HepG2 (cell line): ENCODE data around the gene CDCA4. TPM values are rescaled to one million over a fixed set of nuclear protein-coding genes. Genes with fewer than 3 reads are reported as not detected.
A peak's percentile ranks its signal among the peaks of the same experiment; 100 is the strongest.

Experiments used
- ARHGAP35 ChIP-seq: sonication (generic); formaldehyde crosslinking; IDR thresholded peaks from 2 replicates; pipeline ENCODE4 v1.9.0; 2022; ENCODE audit warnings: mild to moderate bottlenecking, inconsistent platforms, moderate library complexity, missing genetic modification reagents, borderline replicate concordance
- CHD2 ChIP-seq: IDR thresholded peaks from 2 replicates; pipeline ENCODE4 v1.6.1; 2011; ENCODE audit warnings: low read depth, low read length, improper control_type of control experiment
- DNMT3B ChIP-seq: conservative IDR thresholded peaks from 2 replicates; pipeline ENCODE4 v1.6.1; 2016; ENCODE audit warnings: missing biosample characterization, control low read depth
- IRX3 ChIP-seq: sonication (generic); formaldehyde crosslinking; IDR thresholded peaks from 2 replicates; pipeline ENCODE4 v1.8.1; 2023; ENCODE audit warnings: mild to moderate bottlenecking, low read depth, missing genetic modification reagents, borderline replicate concordance
- ISL2 ChIP-seq: sonication (generic); formaldehyde crosslinking; IDR thresholded peaks from 2 replicates; pipeline ENCODE4 v1.5.0; 2020; ENCODE audit warnings: missing genetic modification reagents
- KMT2B ChIP-seq: IDR thresholded peaks from 2 replicates; pipeline ENCODE4 v1.6.1; 2016; ENCODE audit warnings: missing genetic modification reagents, missing compliant biosample characterization
- MATR3 ChIP-seq: sonication (generic); formaldehyde crosslinking; IDR thresholded peaks from 2 replicates; pipeline ENCODE4 v1.4.0; 2020; ENCODE audit warnings: missing genetic modification reagents
- NCOA1 ChIP-seq: sonication (generic); formaldehyde crosslinking; IDR thresholded peaks from 2 replicates; pipeline ENCODE4 v1.9.0; 2021; ENCODE audit warnings: missing genetic modification reagents
- NPAS2 ChIP-seq: sonication (generic); formaldehyde crosslinking; IDR thresholded peaks from 2 replicates; pipeline ENCODE4 v1.8.0; 2022; ENCODE audit warnings: mild to moderate bottlenecking, missing genetic modification reagents, borderline replicate concordance
- RAD21 ChIP-seq: fragments of 450-650 bp; formaldehyde crosslinking; IDR thresholded peaks from 2 replicates; pipeline ENCODE4 v1.5.0; 2020; ENCODE audit warnings: mild to moderate bottlenecking
- RBFOX2 ChIP-seq: fragments of 200-400 bp; formaldehyde crosslinking; IDR thresholded peaks from 2 replicates; pipeline ENCODE4 v1.6.1; 2017; ENCODE audit warnings: low read depth, mild to moderate bottlenecking, low read length
- RBM22 ChIP-seq: fragments of 200-400 bp; formaldehyde crosslinking; optimal IDR thresholded peaks from 2 replicates; pipeline ENCODE3; 2017; ENCODE audit warnings: mild to moderate bottlenecking, low read length, moderate library complexity
- REPIN1 ChIP-seq: sonication (generic); formaldehyde crosslinking; IDR thresholded peaks from 2 replicates; pipeline ENCODE4 v1.8.0; 2022; ENCODE audit warnings: missing genetic modification reagents, low read depth, mild to moderate bottlenecking, borderline replicate concordance
- RFX3 ChIP-seq: IDR thresholded peaks from 2 replicates; pipeline ENCODE4 v1.6.1; 2016; ENCODE audit warnings: missing biosample characterization, missing genetic modification reagents
- SAFB2 ChIP-seq: sonication (generic); formaldehyde crosslinking; IDR thresholded peaks from 2 replicates; pipeline ENCODE4 v1.5.1; 2020; ENCODE audit warnings: missing genetic modification reagents, low read depth, mild to moderate bottlenecking, borderline replicate concordance
- SCMH1 ChIP-seq: sonication (generic); formaldehyde crosslinking; IDR thresholded peaks from 2 replicates; pipeline ENCODE4 v1.9.0; 2021; ENCODE audit warnings: missing genetic modification reagents, mild to moderate bottlenecking, borderline replicate concordance
- SP1 ChIP-seq, 2 experiments: fragments of 450-650 bp in 1 of 2; sonication (generic) in 1 of 2; formaldehyde crosslinking in 1 of 2; IDR thresholded peaks; 2 replicates each; pipeline versions ENCODE4 v1.4.0 to v1.6.1; 2016 to 2020; ENCODE audit warnings: missing genetic modification reagents in 1 of 2
- SP4 ChIP-seq: sonication (generic); formaldehyde crosslinking; IDR thresholded peaks from 2 replicates; pipeline ENCODE4 v1.8.1; 2023; ENCODE audit warnings: mild to moderate bottlenecking, missing genetic modification reagents
- SRY ChIP-seq: sonication (generic); formaldehyde crosslinking; IDR thresholded peaks from 2 replicates; pipeline ENCODE4 v1.8.0; 2022; ENCODE audit warnings: mild to moderate bottlenecking, missing genetic modification reagents
- TBL1XR1 ChIP-seq: fragments of 150-350 bp; IDR thresholded peaks from 2 replicates; pipeline ENCODE4 v1.6.1; 2014; ENCODE audit warnings: borderline replicate concordance, low read length; ENCODE audit not compliant: partially characterized antibody
- ZFYVE20 ChIP-seq: sonication (generic); formaldehyde crosslinking; IDR thresholded peaks from 2 replicates; pipeline ENCODE4 v1.8.0; 2023; ENCODE audit warnings: low read depth, mild to moderate bottlenecking, moderate library complexity, missing genetic modification reagents, borderline replicate concordance
- ZMYM3 ChIP-seq: sonication (generic); formaldehyde crosslinking; IDR thresholded peaks from 2 replicates; pipeline ENCODE4 v1.5.1; 2020; ENCODE audit warnings: mild to moderate bottlenecking, missing genetic modification reagents
- ZMYM4 ChIP-seq: sonication (generic); formaldehyde crosslinking; IDR thresholded peaks from 2 replicates; pipeline ENCODE4 v1.8.1; 2023; ENCODE audit warnings: mild to moderate bottlenecking, missing genetic modification reagents
- ZNF274 ChIP-seq: sonication (generic); formaldehyde crosslinking; IDR thresholded peaks from 2 replicates; pipeline ENCODE4 v1.5.1; 2020; ENCODE audit warnings: mild to moderate bottlenecking, missing genetic modification reagents
- ZNF547 ChIP-seq: sonication (generic); formaldehyde crosslinking; IDR thresholded peaks from 2 replicates; pipeline ENCODE4 v1.5.1; 2020; ENCODE audit warnings: mild to moderate bottlenecking, missing genetic modification reagents
- ZNF704 ChIP-seq: sonication (generic); formaldehyde crosslinking; IDR thresholded peaks from 2 replicates; pipeline ENCODE4 v1.8.1; 2023; ENCODE audit warnings: mild to moderate bottlenecking, inconsistent platforms, moderate library complexity, missing genetic modification reagents, borderline replicate concordance
- ZNF792 ChIP-seq: IDR thresholded peaks from 2 replicates; pipeline ENCODE4 v1.6.1; 2016
- ZSCAN21 ChIP-seq: sonication (generic); formaldehyde crosslinking; IDR thresholded peaks from 2 replicates; pipeline ENCODE4 v1.8.0; 2022; ENCODE audit warnings: mild to moderate bottlenecking, missing genetic modification reagents, moderate library complexity, borderline replicate concordance
- polyA plus RNA-seq, 8 experiments: library from polyadenylated mRNA; depleted of rRNA in 3 of 8; stranded (reverse) in 7 of 8; unstranded in 1 of 8; fragments of >200 nt; fragmentation: Illumina TruSeq in 4 of 8; extraction: Trizol in 4 of 8; gene quantifications; 2 replicates each; pipeline versions ENCODE4 v1.2.1 to v1.2.3, GENCODE V29; 2011 to 2016; ENCODE audit warnings: low read depth in 4 of 8, missing spikeins in 1 of 8, mixed read lengths in 1 of 8; ENCODE audit not compliant: insufficient read depth in 1 of 8
- total RNA-seq, 5 experiments: library from RNA; depleted of rRNA; stranded (reverse); fragments of >200 nt; fragmentation: Illumina TruSeq; extraction: Trizol; gene quantifications; 2 replicates each; pipeline ENCODE4 v1.2.3, GENCODE V29; 2016; ENCODE audit warnings: low read depth in 1 of 5

CDCA4 gene
- total and polyA plus RNA-seq, 2 of the 13 experiments (the other 11 are each of a cell fraction or from before 2014, with no cell fraction given): 19.7 to 43.1 TPM

- TF ChIP-seq RBFOX2 (peak; percentile 84), MATR3 (CRISPR knock-in tag) (no peak), NPAS2 (CRISPR knock-in tag) (no peak), ZSCAN21 (CRISPR knock-in tag) (peak; percentile 37; the same call in 1 of the 2 replicates), CHD2 (no peak), NCOA1 (no peak), REPIN1 (peak; percentile 7; the same call in 1 of the 2 replicates), RFX3 (CRISPR knock-in tag) (no peak), ZMYM3 (no peak), TBL1XR1 (no peak), SP1 (IDR thresholded peaks at IDR 0.05) (no peak), SP1 (CRISPR knock-in tag; IDR thresholded peaks at IDR 0.05) (peak; percentile 87), ZFYVE20 (CRISPR knock-in tag) (no peak), ZNF704 (CRISPR knock-in tag) (peak; percentile 20; the same call in 1 of the 2 replicates), ZNF547 (CRISPR knock-in tag) (no peak; the same call in 1 of the 2 replicates), DNMT3B (0 out of 2 replicates have a peak, but pooled peaks have one; percentile 51), IRX3 (0 out of 2 replicates have a peak, but pooled peaks have one; percentile 58), ISL2 (CRISPR knock-in tag) (0 out of 2 replicates have a peak, but pooled peaks have one; percentile 49), ARHGAP35 (CRISPR knock-in tag) (no peak), ZNF274 (peak; percentile 39; the same call in 1 of the 2 replicates), SP4 (CRISPR knock-in tag) (peak; percentile 97), ZNF792 (CRISPR knock-in tag) (peak; percentile 51; the same call in 1 of the 2 replicates), RAD21 (CRISPR knock-in tag) (peak; percentile 51; the same call in 1 of the 2 replicates), SRY (CRISPR knock-in tag) (peak; percentile 54; the same call in 1 of the 2 replicates), SAFB2 (CRISPR knock-in tag) (no peak; the same call in 1 of the 2 replicates), ZMYM4 (CRISPR knock-in tag) (no peak; the same call in 1 of the 2 replicates), SCMH1 (no peak), RBM22 (no peak), KMT2B (CRISPR knock-in tag) (peak; percentile 68; the same call in 1 of the 2 replicates)
These were observed at the start of gene CDCA4 (continued) for GRCh38 chr14:105020815-105021655.
